Cardiac septum (tissue), 1 donor: ENCODE results near the gene ANK3. TPM values are rescaled to one million over a fixed set of nuclear protein-coding genes. Genes with fewer than 3 reads are reported as not detected.
"Not testable (repeated sequence)": the region's sequence is repeated elsewhere in the genome, so short reads cannot be mapped to it uniquely, and the experiment has no call there.

Experiments used
- DNase-seq: peaks from one replicate; pipeline ENCODE4 v3.0.0-alpha.2; 2020; ENCODE audit warnings: low spot score
- intact Hi-C: fragments of 100-400 bp; cut with DNase I; formaldehyde crosslinking; loops from one replicate; pipeline ENCODE4 v1.14.0; 2022
- total RNA-seq: library from RNA; stranded (reverse); fragmentation: NEBNext Ultra II Directional; extraction: Animal tissue kit (Norgen Biotek cat#: 25700); gene quantifications from one replicate; pipeline ENCODE4 v1.2.1, GENCODE V29; 2021
- donor health status: DM: no; HTN: no; CAD: no.

The ANK3 gene
- total RNA-seq, 1 donor from 2014 or later: 173 TPM

DNA sequence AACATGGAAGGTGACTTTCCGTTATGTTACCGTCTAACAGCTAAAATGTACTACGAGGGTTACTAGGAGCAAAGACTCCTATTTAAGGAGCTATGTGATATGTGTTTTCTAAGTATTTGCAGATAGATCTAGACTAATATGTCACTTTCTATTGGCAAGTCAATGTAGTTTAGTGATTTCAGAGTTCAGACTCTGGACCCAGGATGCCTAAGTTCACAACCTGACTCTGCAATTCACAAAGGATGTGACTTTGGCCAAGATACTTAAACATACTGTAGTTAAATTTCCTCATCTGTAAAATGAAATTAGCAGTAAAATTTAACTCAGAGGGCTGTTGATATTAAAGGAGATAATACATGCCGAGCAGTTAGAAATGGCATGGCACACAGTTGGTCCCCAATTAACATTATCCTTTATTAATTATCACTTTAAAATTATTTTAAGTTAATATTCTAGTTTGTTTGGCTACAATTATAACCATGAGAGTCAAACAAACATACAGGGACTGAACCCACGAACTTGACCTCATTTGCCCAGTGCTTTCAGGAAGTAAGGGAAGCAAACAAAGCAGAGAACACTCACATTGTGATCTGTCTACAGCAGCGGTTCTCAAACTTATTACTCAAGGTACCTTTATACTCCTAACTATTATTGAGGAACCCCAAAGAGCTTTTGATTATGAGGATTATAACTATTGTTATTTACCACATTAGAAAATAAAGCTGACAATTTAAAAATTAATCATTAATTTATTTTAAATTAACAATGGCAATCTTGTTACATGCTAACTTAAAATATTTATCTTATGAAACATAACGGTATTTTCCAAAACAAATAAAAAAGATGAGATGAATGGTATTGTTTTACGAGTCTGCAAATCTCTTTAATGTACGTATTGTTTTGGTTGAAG is 94.4 kb downstream of the ANK3 start:
- no peak for DNase-seq
- intact Hi-C loops: loop anchor here (5.0 kb wide), 1 partner anchor 58 kb away; no protein-coding TSS in a partner anchor

DNA sequence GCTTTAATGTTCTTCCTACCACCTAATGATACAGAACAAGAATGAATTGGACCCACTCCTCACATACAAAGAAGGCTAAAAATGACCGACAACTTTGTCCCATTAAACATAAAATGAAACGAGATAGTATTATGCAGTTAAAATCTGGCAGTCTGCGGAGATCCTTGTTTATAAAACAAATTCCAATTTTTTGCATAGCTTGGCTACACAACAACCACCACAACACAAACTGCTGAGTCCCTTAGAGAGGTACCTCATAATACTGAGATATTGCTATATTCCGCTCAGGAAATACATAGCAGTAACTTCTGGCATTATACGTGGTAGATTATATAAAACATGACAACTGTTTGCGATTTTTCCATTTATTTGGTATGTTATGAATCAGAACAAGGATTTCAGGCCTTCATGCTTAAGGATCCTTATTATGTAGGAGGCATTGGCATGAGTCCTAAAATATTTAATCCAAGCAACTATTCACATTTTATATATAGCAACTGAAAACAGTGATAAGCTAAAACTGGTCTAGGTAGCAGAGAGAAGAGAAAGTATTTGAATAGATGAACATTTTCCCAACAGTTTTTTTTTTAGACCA is 96.0 kb downstream of the ANK3 start:
- intact Hi-C loops: no loop called here
- no peak for DNase-seq

DNA sequence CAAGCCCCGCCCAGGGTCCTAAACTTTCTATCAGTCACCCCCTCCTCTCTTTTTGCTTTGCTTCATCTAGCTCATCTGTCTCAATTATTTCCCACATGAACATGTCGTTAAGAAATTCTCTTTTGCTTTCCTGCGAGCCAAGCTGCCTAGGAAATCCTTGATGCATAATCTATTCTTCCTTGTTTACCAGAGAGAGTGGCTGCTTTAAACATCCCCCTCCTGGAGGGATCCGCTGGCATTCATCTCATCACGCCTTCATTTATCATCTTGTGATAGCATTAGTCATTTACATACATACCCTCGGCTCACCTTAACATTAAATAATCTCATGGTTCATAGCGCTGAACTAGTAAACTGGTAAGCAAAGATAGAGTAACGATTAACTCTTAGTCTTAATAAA is 96.7 kb downstream of the ANK3 start:
- intact Hi-C loops: no loop called here
- no peak for DNase-seq

- intact Hi-C loops, DNase-seq: not testable (repeated sequence)
Measured at GRCh38 chr10:60292536-60292935, 97.1 kb downstream of the ANK3 start.

GRCh38 chr10:60291344-60291930 is 98.2 kb downstream of the ANK3 start:
- intact Hi-C loops: no loop called here
- DNase-seq: no peak

DNA sequence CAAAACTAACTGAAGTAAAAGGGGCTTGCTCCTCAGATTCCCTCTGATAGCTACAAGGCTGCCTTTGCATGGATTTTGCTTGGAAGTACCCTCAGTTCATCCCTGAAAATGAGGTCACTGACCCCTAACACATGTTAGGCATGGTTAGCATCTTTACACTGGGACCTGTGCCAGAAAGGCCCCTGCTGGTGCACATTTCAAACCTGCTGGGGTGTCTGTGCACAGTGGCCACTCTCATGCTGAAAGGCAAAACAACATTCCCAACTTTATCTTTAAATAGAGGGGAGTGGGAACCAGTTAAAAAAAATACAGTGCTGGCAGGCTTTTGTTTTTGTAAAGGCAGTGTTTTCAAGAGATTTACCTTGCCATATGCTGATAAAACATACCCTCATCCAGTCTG is 99.1 kb downstream of the ANK3 start:
- DNase-seq: no peak
- intact Hi-C loops: no loop called here

DNA sequence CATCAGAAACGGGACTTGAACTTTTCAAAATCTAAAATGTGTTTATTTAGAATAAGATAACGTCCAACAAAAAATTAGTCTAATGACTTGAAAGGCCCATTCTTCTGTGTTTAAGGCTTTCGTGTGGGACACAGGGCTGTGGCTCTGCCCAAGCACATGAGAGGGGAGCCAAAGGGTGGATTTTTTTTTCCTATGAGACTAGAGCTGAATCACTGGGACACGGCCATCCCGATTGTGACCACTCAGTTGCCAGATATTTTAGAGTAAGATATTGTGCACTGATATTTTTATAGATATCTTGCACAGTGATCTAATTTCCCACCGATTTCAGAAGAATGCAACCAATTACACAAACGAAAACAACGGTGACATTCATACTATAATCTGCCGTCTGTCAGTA is 99.9 kb downstream of the ANK3 start:
- intact Hi-C loops: no loop called here
- DNase-seq: no peak

- intact Hi-C loops: no loop called here
Measured at GRCh38 chr10:60288256-60288655, 101.4 kb downstream of the ANK3 start.

GRCh38 chr10:60286559-60286958 is 103.1 kb downstream of the ANK3 start:
- intact Hi-C loops: no loop called here
- no peak for DNase-seq

More at GRCh38 chr10:60288256-60288655, 101.4 kb downstream of the ANK3 start:
- no peak for DNase-seq

DNA sequence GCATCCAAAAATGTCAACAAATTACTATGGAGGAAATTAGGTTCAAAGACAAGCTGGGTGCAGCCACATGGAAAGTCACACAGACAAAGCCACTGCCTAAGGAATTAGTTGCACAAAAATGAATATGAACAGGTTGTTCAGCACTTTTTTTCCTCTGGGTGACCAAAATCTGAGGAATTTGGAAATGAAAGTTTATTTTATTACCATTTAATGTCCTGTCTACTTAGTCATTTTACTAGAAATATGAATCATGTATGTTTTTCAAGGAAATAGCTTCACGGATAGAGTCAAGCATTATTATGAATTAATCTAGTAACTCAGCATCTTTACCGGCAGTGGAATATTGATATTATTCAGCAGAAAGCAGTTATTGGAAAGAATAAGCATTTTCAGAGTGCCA is 106.3 kb downstream of the ANK3 start:
- DNase-seq: no peak
- intact Hi-C loops: loop anchor here (5.0 kb wide), 1 partner anchor 46 kb away; no protein-coding TSS in a partner anchor

DNA sequence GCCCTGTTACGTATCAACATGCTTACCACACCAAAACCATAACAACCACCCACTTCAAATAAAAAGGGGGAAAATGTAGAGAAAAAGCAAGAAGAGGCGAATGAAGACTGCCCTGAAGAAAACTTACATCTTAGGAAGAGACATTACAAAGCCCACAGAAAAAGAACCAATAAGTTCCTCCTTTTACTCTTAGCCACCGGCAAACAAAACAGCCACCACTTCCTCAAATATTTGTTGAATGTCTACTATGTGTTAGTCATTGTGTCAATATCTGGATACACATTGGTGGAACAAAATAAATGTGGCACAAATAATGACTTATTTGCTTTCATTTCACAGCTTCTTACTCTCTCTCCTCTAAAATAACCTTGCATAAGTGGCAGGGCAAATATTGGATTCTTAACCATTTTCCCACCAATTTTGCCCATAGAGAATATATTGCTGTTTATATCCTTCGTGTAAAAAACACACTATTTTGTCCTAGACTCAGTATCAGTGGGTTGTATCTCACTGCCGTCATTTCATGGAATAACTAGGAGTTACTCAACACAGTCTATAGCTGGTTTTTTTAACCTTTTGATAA is 106.8 kb downstream of the ANK3 start:
- no peak for DNase-seq
- intact Hi-C loops: loop anchor here (5.0 kb wide), 1 partner anchor 46 kb away; no protein-coding TSS in a partner anchor

DNA sequence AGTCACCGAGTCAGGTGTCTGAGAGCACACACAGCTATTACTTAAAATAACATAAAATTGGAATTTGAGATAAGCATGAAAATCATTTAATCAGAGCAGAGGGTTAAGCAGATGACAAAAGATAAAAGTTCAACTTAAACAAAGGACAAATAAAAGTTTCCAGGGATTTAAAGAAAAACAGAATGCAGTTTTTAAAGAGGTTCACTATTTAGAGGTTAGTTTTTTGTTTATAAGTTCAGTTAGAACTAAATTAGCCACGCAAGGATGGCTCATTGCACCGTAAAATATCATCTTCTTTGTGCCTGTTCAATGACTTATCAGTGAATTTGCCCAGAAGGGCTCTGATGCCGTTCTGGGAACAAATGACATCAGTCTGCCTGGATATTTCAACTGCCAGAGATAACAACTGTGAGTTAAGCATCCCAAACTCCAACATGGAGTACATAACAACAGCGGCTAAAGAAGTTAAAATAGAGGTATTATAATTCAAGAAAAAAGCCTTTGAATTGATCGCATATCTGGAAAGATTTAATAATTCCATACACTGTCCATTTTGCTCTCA is 107.8 kb downstream of the ANK3 start:
- intact Hi-C loops: loop anchor here (5.0 kb wide), 1 partner anchor 45 kb away; no protein-coding TSS in a partner anchor
- no peak for DNase-seq

DNA sequence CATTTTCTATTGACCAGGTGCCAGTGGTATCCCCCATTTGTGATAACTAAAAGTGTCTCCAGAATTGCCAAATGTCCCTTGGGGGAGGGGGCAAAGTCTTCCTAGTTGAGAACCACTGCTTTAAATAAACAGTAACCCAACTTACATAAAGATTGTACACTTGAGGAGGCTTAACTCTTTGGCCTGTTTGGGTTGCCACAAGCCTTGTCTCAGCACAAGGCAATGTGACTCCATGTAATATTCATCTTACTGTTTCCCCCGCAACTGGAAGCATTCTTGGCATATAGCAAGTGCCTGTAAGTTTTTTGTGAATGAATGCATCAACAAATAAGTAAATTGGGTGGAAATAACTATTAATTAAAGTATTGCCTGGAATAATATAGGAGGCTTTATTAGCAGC is 108.3 kb downstream of the ANK3 start:
- no peak for DNase-seq
- intact Hi-C loops: loop anchor here (5.0 kb wide), 1 partner anchor 44 kb away; no protein-coding TSS in a partner anchor

- intact Hi-C loops: loop anchor here (5.0 kb wide), 1 partner anchor 43 kb away; no protein-coding TSS in a partner anchor
- no peak for DNase-seq
Measured at GRCh38 chr10:60280475-60280874, 109.2 kb downstream of the ANK3 start.

GRCh38 chr10:60277656-60278055 is 112.0 kb downstream of the ANK3 start:
- no peak for DNase-seq
- intact Hi-C loops: no loop called here

GRCh38 chr10:60276232-60276631 is 113.4 kb downstream of the ANK3 start:
- intact Hi-C loops: no loop called here
- no peak for DNase-seq

GRCh38 chr10:60271319-60272040 is 118.2 kb downstream of the ANK3 start:
- DNase-seq: no peak
- intact Hi-C loops: no loop called here

DNA sequence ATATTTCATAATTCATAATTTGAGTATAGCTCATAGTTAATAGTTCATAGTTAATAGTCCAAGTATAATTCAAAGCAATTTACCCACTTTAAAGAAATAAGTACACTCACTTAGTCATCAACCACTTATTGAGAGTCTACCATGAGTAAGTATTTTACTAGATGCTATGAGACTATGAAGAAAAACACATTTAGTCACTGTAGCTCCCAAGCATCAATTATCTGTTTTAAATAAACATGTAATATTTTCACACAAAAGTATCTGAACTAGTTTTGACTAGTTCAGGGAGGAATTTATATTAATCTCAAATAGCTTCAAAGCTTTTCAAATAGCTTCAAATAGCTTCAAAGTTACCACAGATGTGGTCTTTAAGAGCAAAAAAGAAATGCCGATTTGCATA is 119.2 kb downstream of the ANK3 start:
- DNase-seq: no peak
- intact Hi-C loops: no loop called here

- intact Hi-C loops: no loop called here
- no peak for DNase-seq
Measured at GRCh38 chr10:60267802-60268201, 121.9 kb downstream of the ANK3 start.
